Left lung (tissue), 10 donors: Measurements from ENCODE around the gene WDR37. TPM values are rescaled to one million over a fixed set of nuclear protein-coding genes. Genes with fewer than 3 reads are reported as not detected.

Source experiments
- ATAC-seq: fragments of 200-7000 bp; cut with Tn5 transposase; one replicate; pipeline ENCODE4 v1.9.1; 2020; ENCODE audit warnings: moderate library complexity
- DNase-seq, 4 donors: peaks; one replicate each; pipeline ENCODE4 v3.0.0-alpha.2; 2013 to 2020
- H3K27ac ChIP-seq, 2 donors: fragments of 200-600 bp; sonication (generic) in 1 of 2; one replicate each; pipeline versions ENCODE4 v1.5.0 to v1.8.0; 2020 to 2021
- H3K27me3 ChIP-seq, 2 donors: fragments of 200-600 bp; sonication (generic) in 1 of 2; one replicate each; pipeline versions ENCODE4 v1.5.0 to v1.8.0; 2020 to 2021
- H3K36me3 ChIP-seq, 2 donors: fragments of 200-600 bp; sonication (generic) in 1 of 2; one replicate each; pipeline versions ENCODE4 v1.5.0 to v1.8.0; 2020 to 2021
- H3K4me1 ChIP-seq, 2 donors: fragments of 200-600 bp; one replicate each; pipeline ENCODE4 v1.8.0; 2021
- H3K4me3 ChIP-seq, 2 donors: fragments of 200-600 bp; sonication (generic) in 1 of 2; one replicate each; pipeline versions ENCODE4 v1.5.0 to v1.8.0; 2020 to 2021; ENCODE audit warnings: mild to moderate bottlenecking in 1 of 2
- H3K9me3 ChIP-seq, 2 donors: fragments of 200-600 bp; sonication (generic) in 1 of 2; one replicate each; pipeline versions ENCODE4 v1.5.0 to v1.8.0; 2020 to 2021
- intact Hi-C, 2 donors: fragments of 100-400 bp; cut with DNase I; formaldehyde crosslinking; loops; one replicate each; pipeline versions ENCODE4 v1.11.2 to v1.14.2; 2022
- polyA plus RNA-seq, 6 donors: library from polyadenylated mRNA; unstranded; fragments of 120-200 nt; gene quantifications; one replicate each; pipeline ENCODE4 v1.2.1, GENCODE V29; 2013; ENCODE audit not compliant: insufficient read length in 6 of 6
- total RNA-seq, 2 donors: library from RNA; stranded (reverse); fragmentation: NEBNext Ultra II Directional; extraction: Animal tissue kit (Norgen Biotek cat#: 25700); gene quantifications; one replicate each; pipeline ENCODE4 v1.2.1, GENCODE V29; 2021
- TF ChIP-seq, protein P1 (sequence below), 2 donors: fragments of 200-600 bp; sonication (generic) in 1 of 2; IDR thresholded peaks; one replicate each; pipeline versions ENCODE4 v1.5.0 to v1.8.0; 2021; ENCODE audit warnings: antibody characterized with exemption in 2 of 2
- donor health status: DM: no; HTN: yes; CAD: no.
- donor health status: DM: no; HTN: no; CAD: no.

The WDR37 gene
- total and polyA plus RNA-seq, 8 donors = 16.1 to 23.8 (median 18.1) TPM

DNA sequence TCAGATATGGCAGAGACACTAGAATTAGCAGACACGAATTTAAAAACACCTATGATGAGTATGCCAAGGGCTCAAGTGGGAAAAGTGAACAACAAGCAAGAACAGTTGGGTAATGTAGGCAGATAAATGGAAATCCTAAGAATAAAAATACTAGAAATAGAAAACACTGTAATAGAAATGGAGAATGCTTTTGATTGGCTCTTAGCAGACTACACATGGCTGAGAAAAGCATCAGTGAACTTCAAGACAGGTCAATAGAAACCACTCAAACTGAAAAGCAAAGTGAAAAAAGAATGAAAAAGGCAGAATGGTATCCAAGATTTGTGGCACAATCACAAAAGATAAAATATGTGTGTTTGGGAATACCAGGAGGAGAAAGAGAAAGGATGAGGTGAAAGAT, 82.3 kb downstream of the WDR37 start:
- no peaks in the 10 kb centered on the region for H3K4me1 ChIP-seq
- peaks cover 0 to 10% of the 10 kb centered on the region in 2 donors for H3K9me3 ChIP-seq
- H3K4me3 ChIP-seq = no peak overlapping the region
- H3K27ac ChIP-seq = no peak overlapping the region
- H3K36me3 ChIP-seq = no peaks in the 10 kb centered on the region
- no peak for DNase-seq
- H3K27me3 ChIP-seq = no peaks in the 10 kb centered on the region
- TF ChIP-seq, protein P1, sequence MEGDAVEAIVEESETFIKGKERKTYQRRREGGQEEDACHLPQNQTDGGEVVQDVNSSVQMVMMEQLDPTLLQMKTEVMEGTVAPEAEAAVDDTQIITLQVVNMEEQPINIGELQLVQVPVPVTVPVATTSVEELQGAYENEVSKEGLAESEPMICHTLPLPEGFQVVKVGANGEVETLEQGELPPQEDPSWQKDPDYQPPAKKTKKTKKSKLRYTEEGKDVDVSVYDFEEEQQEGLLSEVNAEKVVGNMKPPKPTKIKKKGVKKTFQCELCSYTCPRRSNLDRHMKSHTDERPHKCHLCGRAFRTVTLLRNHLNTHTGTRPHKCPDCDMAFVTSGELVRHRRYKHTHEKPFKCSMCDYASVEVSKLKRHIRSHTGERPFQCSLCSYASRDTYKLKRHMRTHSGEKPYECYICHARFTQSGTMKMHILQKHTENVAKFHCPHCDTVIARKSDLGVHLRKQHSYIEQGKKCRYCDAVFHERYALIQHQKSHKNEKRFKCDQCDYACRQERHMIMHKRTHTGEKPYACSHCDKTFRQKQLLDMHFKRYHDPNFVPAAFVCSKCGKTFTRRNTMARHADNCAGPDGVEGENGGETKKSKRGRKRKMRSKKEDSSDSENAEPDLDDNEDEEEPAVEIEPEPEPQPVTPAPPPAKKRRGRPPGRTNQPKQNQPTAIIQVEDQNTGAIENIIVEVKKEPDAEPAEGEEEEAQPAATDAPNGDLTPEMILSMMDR (IDR thresholded peaks at IDR 0.05) = no peak
- intact Hi-C loops = no loop called here
- ATAC-seq = no peak

DNA sequence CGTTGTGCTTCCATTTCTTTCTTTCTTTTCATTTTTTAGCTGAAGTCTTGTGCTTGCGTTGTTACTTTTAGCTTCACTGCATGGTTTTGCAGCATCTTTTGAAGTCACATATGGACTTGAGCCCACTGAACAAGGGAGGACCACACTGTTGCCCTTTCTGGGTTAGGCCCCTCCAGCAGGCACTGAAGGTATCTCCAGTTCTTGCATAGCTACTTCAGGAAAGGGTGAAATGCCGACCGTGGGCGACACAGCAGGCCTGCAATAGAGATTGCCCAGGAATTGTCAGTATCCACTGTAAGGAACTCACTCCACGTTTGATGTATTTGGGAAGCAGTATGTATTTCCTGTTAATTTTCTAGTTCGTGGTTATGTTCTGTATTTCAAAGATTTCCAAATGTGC, 85.1 kb downstream of the WDR37 start:
- no peaks in the 10 kb centered on the region for H3K36me3 ChIP-seq
- no peak for DNase-seq
- H3K27ac ChIP-seq = no peak overlapping the region
- H3K4me1 ChIP-seq = no peaks in the 10 kb centered on the region
- intact Hi-C loops = no loop called here
- ATAC-seq = no peak
- peaks cover 0 to 29% of the 10 kb centered on the region in 2 donors for H3K9me3 ChIP-seq
- H3K4me3 ChIP-seq = no peak overlapping the region
- no peaks in the 10 kb centered on the region for H3K27me3 ChIP-seq
- TF ChIP-seq, protein P1 (IDR thresholded peaks at IDR 0.05) = no peak

DNA sequence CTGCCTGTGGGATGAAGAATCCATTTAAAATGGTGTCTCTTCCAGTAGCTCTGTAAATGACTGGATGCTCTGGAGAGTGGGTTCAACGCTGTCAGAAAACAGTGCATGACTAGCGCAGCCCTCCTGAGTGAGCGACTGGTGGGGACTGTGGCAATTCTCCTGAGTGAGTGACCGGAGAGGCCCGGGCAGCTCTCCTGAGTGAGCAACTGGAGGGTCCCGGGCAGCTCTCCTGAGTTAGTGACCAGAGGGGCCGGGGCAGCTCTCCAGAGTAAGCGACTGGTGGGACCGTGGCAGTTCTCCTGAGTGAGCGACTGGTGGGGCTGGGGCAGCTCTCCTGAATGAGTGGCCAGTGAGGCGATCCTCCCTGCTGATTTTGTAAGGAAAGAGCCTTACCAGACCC, 85.5 kb downstream of the WDR37 start:
- Histone ChIP-seq H3K36me3 (no peaks in the 10 kb centered on the region), H3K27me3 (no peaks in the 10 kb centered on the region), H3K9me3 (peaks cover 0 to 33% of the 10 kb centered on the region in 2 donors), H3K4me1 (no peaks in the 10 kb centered on the region), H3K27ac (no peak overlapping the region), H3K4me3 (no peak overlapping the region)
- DNase-seq (no peak), ATAC-seq (no peak)
- intact Hi-C loops = no loop called here
- TF ChIP-seq, protein P1 (IDR thresholded peaks at IDR 0.05) = no peak

DNA sequence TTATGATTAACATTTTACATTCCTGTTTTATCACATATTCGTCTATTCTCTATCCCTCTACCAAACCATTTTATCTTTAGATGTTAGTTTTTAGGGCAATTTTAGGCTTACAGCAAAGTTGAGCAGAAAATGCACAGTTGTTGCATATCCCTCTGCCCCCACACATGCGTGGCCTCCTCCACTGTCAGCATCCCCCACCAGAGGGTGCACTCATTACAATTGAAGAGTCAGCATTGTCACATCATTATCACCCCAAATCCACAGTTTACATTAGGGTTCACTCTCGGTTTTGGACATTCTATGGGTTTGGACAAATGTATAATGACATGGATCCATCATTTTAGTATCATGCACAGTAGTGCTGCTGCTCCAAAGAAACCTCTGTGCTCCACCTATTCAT, 86.4 kb downstream of the WDR37 start:
- Histone ChIP-seq H3K9me3 (peaks cover 0 to 38% of the 10 kb centered on the region in 2 donors), H3K27me3 (no peaks in the 10 kb centered on the region), H3K36me3 (no peaks in the 10 kb centered on the region), H3K27ac (no peak overlapping the region), H3K4me1 (no peaks in the 10 kb centered on the region), H3K4me3 (no peak overlapping the region)
- TF ChIP-seq, protein P1 (IDR thresholded peaks at IDR 0.05) = no peak
- intact Hi-C loops = no loop called here
- ATAC-seq = no peak
- DNase-seq = no peak

DNA sequence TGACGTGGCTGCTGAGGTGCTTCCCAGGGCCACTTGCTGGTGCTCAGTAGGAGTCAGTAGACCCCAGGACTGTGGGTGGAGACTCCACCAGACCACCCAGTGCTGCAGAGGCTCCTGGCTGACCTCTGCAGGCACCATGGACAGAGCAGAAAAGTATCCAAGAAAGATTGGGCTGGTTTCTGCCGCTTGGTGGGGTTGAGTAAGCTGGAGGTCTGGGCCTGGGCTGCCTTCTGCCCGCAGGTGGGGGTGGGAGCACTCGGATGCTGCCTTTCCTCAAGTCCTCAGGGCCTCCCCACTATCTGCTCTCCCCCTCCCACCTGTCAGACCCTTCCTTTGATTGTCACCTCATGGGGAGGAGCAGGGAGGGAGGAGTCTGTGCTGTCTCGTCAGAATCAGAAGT, 91.6 kb downstream of the WDR37 start:
- H3K27ac ChIP-seq = no peak overlapping the region
- H3K36me3 ChIP-seq = no peaks in the 10 kb centered on the region
- H3K4me1 ChIP-seq = no peaks in the 10 kb centered on the region
- no peak overlapping the region for H3K4me3 ChIP-seq
- intact Hi-C loops = no loop called here
- ATAC-seq (no peak), DNase-seq (no peak)
- TF ChIP-seq, protein P1 (IDR thresholded peaks at IDR 0.05) = no peak
- peaks cover 0 to 27% of the 10 kb centered on the region in 2 donors for H3K9me3 ChIP-seq
- peaks cover 0 to 21% of the 10 kb centered on the region in 2 donors for H3K27me3 ChIP-seq
